ENCODE measurements around the gene RSPH4A. TPM values are rescaled to one million over a fixed set of nuclear protein-coding genes. Genes with fewer than 3 reads are reported as not detected.

Gene RSPH4A
- total and polyA plus RNA-seq, 9 of the 15 experiments (the other 6 are each of a cell fraction or from before 2014, with no cell fraction given), result 0.04 to 0.30 (median 0.11) TPM

GRCh38 chr6:116570856-116571682 lies 45.2 kb upstream of the RSPH4A start, which contains the start of gene RWDD1 (continued):
- TF ChIP-seq AFF1 (IDR thresholded peaks at IDR 0.05; ENCODE audit: low read depth in 1 of 2, partially characterized antibody in 2 of 2), result no peak
- TF ChIP-seq KLF16 (IDR thresholded peaks at IDR 0.05), result no peak
- TF ChIP-seq GTF2B (IDR thresholded peaks at IDR 0.05; ENCODE audit: extremely low read depth, insufficient read length), result no peak
- no peak for TF ChIP-seq ZNF668 (CRISPR knock-in tag; IDR thresholded peaks at IDR 0.05)
- TF ChIP-seq PKNOX1 (IDR thresholded peaks at IDR 0.05), result no peak; the same call in 1 of the 2 replicates
- no peak for TF ChIP-seq RAD51 (IDR thresholded peaks at IDR 0.05; ENCODE audit: borderline replicate concordance, low read depth)
- TF ChIP-seq E2F4 (CRISPR knock-in tag; IDR thresholded peaks at IDR 0.05; ENCODE audit: low read depth), result no peak
- no peak for TF ChIP-seq NR1H2 (CRISPR knock-in tag; IDR thresholded peaks at IDR 0.05)
- TF ChIP-seq MEIS2 (IDR thresholded peaks at IDR 0.05; ENCODE audit: partially characterized antibody), result peak; percentile 91
- no peak for TF ChIP-seq NFIX (CRISPR knock-in tag; IDR thresholded peaks at IDR 0.05; ENCODE audit: low read depth)
- TF ChIP-seq WHSC1 (IDR thresholded peaks at IDR 0.05; ENCODE audit: low read length), result no peak
- peak; percentile 69; the same call in 1 of the 2 replicates for TF ChIP-seq FOXP1 (CRISPR knock-in tag; IDR thresholded peaks at IDR 0.05)

Data from K562 (cell line).